ENCODE measurements around the gene YIPF3.
A peak's percentile ranks its signal among the peaks of the same experiment; 100 is the strongest.

The YIPF3 gene

GRCh38 chr6:43508481-43509141 lies 8.1 kb downstream of the YIPF3 start:
- H3K4me3 ChIP-seq (ENCODE audit: insufficient read length, low read depth), result no peak overlapping the region
- no peak for DNase-seq (ENCODE audit: low read depth, low spot score)
- H3K9me3 ChIP-seq (ENCODE audit: insufficient read depth, low read length), result no peaks in the 10 kb centered on the region
- no peak for TF ChIP-seq ZNF274 (IDR thresholded peaks at IDR 0.05; ENCODE audit: low read depth, low read length)
- TF ChIP-seq YY1 (IDR thresholded peaks at IDR 0.05; ENCODE audit: insufficient read depth, insufficient read length), result no peak
- TF ChIP-seq SUZ12 (IDR thresholded peaks at IDR 0.05; ENCODE audit: extremely low read depth, insufficient read depth, insufficient read length), result no peak
- H3K9ac ChIP-seq (ENCODE audit: insufficient read length, low read depth), result no peak overlapping the region
- H3K27me3 ChIP-seq (ENCODE audit: insufficient read depth, insufficient read length), result peaks cover 22% of the 10 kb centered on the region
- peaks cover 4% of the 10 kb centered on the region for H3K4me1 ChIP-seq (ENCODE audit: insufficient read depth, insufficient read length)
- H3K36me3 ChIP-seq (ENCODE audit: insufficient read depth, insufficient read length, low read length), result peaks cover 53% of the 10 kb centered on the region

- H3K27me3 ChIP-seq (ENCODE audit: insufficient read depth, insufficient read length), result peaks cover 22% of the 10 kb centered on the region
- no peaks in the 10 kb centered on the region for H3K9me3 ChIP-seq (ENCODE audit: insufficient read depth, low read length)
- no peak overlapping the region for H3K4me3 ChIP-seq (ENCODE audit: insufficient read length, low read depth)
- peaks cover 4% of the 10 kb centered on the region for H3K4me1 ChIP-seq (ENCODE audit: insufficient read depth, insufficient read length)
- peaks cover 53% of the 10 kb centered on the region for H3K36me3 ChIP-seq (ENCODE audit: insufficient read depth, insufficient read length, low read length)
- no peak for TF ChIP-seq SUZ12 (IDR thresholded peaks at IDR 0.05; ENCODE audit: extremely low read depth, insufficient read depth, insufficient read length)
- TF ChIP-seq YY1 (IDR thresholded peaks at IDR 0.05; ENCODE audit: insufficient read depth, insufficient read length), result no peak
- no peak for TF ChIP-seq ZNF274 (IDR thresholded peaks at IDR 0.05; ENCODE audit: low read depth, low read length)
- peak overlapping the region; percentile 36 for H3K9ac ChIP-seq (ENCODE audit: insufficient read length, low read depth)
- peak; percentile 76 for DNase-seq (ENCODE audit: low read depth, low spot score)
These were observed 9.9 kb downstream of the YIPF3 start for GRCh38 chr6:43506667-43507471.

DNA sequence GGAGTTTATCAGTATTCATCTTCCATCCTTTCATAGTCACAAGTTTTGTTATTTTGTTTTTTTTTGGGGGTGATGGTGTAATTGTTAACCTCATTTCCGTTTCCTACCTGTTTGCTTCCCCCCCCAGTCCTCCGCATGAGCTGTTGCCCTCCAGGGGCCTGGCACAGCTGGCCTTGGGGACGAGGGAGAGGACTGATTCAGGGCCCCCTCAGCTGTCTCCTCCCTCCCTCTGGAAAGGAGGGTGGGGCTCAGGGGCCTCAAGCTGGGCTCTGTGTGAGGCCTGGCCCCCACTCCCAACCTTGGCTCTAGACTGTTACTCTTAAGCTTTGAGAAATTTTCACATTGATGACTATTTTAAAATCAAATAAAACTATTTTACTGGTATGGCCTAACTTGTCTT lies 10.6 kb downstream of the YIPF3 start:
- H3K4me1 ChIP-seq (ENCODE audit: insufficient read depth, insufficient read length), result peaks cover 4% of the 10 kb centered on the region
- TF ChIP-seq YY1 (IDR thresholded peaks at IDR 0.05; ENCODE audit: insufficient read depth, insufficient read length), result no peak
- TF ChIP-seq SUZ12 (IDR thresholded peaks at IDR 0.05; ENCODE audit: extremely low read depth, insufficient read depth, insufficient read length), result no peak
- TF ChIP-seq ZNF274 (IDR thresholded peaks at IDR 0.05; ENCODE audit: low read depth, low read length), result no peak
- no peak for DNase-seq (ENCODE audit: low read depth, low spot score)
- peaks cover 22% of the 10 kb centered on the region for H3K27me3 ChIP-seq (ENCODE audit: insufficient read depth, insufficient read length)
- H3K4me3 ChIP-seq (ENCODE audit: insufficient read length, low read depth), result no peak overlapping the region
- H3K36me3 ChIP-seq (ENCODE audit: insufficient read depth, insufficient read length, low read length), result peaks cover 52% of the 10 kb centered on the region
- no peak overlapping the region for H3K9ac ChIP-seq (ENCODE audit: insufficient read length, low read depth)
- H3K9me3 ChIP-seq (ENCODE audit: insufficient read depth, low read length), result no peaks in the 10 kb centered on the region

GRCh38 chr6:43505718-43506117 lies 11.0 kb downstream of the YIPF3 start:
- DNase-seq (ENCODE audit: low read depth, low spot score), result no peak
- TF ChIP-seq SUZ12 (IDR thresholded peaks at IDR 0.05; ENCODE audit: extremely low read depth, insufficient read depth, insufficient read length) (no peak), YY1 (IDR thresholded peaks at IDR 0.05; ENCODE audit: insufficient read depth, insufficient read length) (no peak), ZNF274 (IDR thresholded peaks at IDR 0.05; ENCODE audit: low read depth, low read length) (no peak)
- H3K4me1 ChIP-seq (ENCODE audit: insufficient read depth, insufficient read length), result peaks cover 4% of the 10 kb centered on the region
- H3K4me3 ChIP-seq (ENCODE audit: insufficient read length, low read depth), result no peak overlapping the region
- H3K9ac ChIP-seq (ENCODE audit: insufficient read length, low read depth), result no peak overlapping the region
- H3K27me3 ChIP-seq (ENCODE audit: insufficient read depth, insufficient read length), result peaks cover 22% of the 10 kb centered on the region
- peaks cover 52% of the 10 kb centered on the region for H3K36me3 ChIP-seq (ENCODE audit: insufficient read depth, insufficient read length, low read length)
- H3K9me3 ChIP-seq (ENCODE audit: insufficient read depth, low read length), result no peaks in the 10 kb centered on the region

DNA sequence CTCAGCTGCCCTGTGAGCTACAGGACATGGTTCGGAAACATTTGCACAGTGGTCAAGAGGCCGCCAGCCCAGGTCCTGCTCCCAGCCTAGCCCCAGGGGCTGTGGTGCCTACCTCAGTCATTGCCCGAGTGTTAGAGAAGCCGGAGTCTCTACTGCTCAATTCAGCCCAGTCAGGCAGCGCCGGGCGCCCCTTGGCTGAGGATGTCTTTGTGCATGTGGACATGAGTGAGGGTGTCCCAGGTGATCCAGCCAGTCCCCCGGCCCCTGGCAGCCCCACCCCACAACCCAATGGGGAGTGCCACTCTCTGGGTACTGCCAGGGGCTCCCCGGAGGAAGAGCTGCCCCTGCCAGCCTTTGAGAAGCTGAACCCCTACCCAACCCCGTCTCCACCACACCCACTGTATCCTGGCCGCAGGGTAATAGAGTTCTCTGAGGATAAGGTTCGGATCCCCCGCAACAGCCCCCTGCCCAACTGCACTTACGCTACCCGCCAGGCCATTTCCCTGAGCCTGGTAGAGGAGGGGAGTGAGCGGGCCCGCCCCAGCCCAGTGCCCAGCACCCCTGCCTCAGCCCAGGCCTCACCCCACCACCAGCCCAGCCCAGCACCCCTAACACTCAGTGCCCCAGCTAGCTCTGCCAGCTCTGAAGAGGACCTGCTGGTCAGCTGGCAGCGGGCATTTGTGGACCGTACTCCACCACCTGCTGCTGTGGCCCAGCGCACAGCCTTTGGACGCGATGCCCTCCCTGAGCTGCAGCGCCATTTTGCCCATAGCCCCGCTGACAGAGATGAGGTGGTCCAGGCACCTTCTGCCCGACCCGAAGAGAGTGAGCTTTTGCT lies 11.8 kb downstream of the YIPF3 start:
- no peak for TF ChIP-seq YY1 (IDR thresholded peaks at IDR 0.05; ENCODE audit: insufficient read depth, insufficient read length)
- TF ChIP-seq ZNF274 (IDR thresholded peaks at IDR 0.05; ENCODE audit: low read depth, low read length), result no peak
- no peak for TF ChIP-seq SUZ12 (IDR thresholded peaks at IDR 0.05; ENCODE audit: extremely low read depth, insufficient read depth, insufficient read length)
- peaks cover 22% of the 10 kb centered on the region for H3K27me3 ChIP-seq (ENCODE audit: insufficient read depth, insufficient read length)
- H3K9me3 ChIP-seq (ENCODE audit: insufficient read depth, low read length), result no peaks in the 10 kb centered on the region
- H3K4me3 ChIP-seq (ENCODE audit: insufficient read length, low read depth), result no peak overlapping the region
- H3K36me3 ChIP-seq (ENCODE audit: insufficient read depth, insufficient read length, low read length), result peaks cover 59% of the 10 kb centered on the region
- H3K4me1 ChIP-seq (ENCODE audit: insufficient read depth, insufficient read length), result no peaks in the 10 kb centered on the region
- no peak overlapping the region for H3K9ac ChIP-seq (ENCODE audit: insufficient read length, low read depth)
- DNase-seq (ENCODE audit: low read depth, low spot score), result no peak

DNA sequence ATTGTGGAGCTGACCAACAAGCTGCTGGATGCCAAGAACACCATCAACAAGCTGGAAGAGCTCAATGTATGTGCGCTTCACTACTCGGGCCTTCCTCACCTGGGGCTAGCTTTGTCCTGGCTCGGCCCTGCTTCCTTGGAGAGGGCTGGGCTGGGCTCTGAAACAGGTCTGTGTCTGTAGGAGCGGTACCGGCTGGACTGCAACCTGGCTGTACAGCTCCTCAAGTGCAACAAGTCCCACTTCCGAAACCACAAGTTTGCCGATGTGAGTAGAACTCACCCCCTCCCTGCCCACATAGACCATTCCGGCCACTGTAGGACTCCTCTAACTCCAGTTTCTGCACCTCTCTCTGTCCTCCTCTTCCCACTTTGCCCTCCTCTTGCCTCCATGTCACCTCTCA lies 13.3 kb downstream of the YIPF3 start:
- Histone ChIP-seq H3K4me3 (ENCODE audit: insufficient read length, low read depth) (no peak overlapping the region), H3K9ac (ENCODE audit: insufficient read length, low read depth) (no peak overlapping the region), H3K36me3 (ENCODE audit: insufficient read depth, insufficient read length, low read length) (peaks cover 75% of the 10 kb centered on the region), H3K4me1 (ENCODE audit: insufficient read depth, insufficient read length) (no peaks in the 10 kb centered on the region), H3K9me3 (ENCODE audit: insufficient read depth, low read length) (no peaks in the 10 kb centered on the region), H3K27me3 (ENCODE audit: insufficient read depth, insufficient read length) (peaks cover 10% of the 10 kb centered on the region)
- TF ChIP-seq SUZ12 (IDR thresholded peaks at IDR 0.05; ENCODE audit: extremely low read depth, insufficient read depth, insufficient read length), result no peak
- TF ChIP-seq YY1 (IDR thresholded peaks at IDR 0.05; ENCODE audit: insufficient read depth, insufficient read length), result no peak
- no peak for DNase-seq (ENCODE audit: low read depth, low spot score)
